Right lobe of liver (tissue), 4 donors: ENCODE data around the gene KAT2B.

ENCODE experiments used
- CTCF ChIP-seq, 4 donors: fragments of 200-600 bp in 3 of 4; fragments of 450-650 bp in 1 of 4; IDR thresholded peaks; one replicate each; pipeline versions ENCODE4 v1.5.1 to v1.8.0; 2016 to 2022; ENCODE audit warnings: antibody characterized with exemption in 4 of 4, mild to moderate bottlenecking in 2 of 4
- POLR2A ChIP-seq: fragments of 450-650 bp; IDR thresholded peaks from one replicate; pipeline ENCODE4 v1.6.1; 2017; ENCODE audit warnings: antibody characterized with exemption, mild to moderate bottlenecking
- donor health status: DM: no; HTN: no; CAD: no.
- donor health status: DM: no; HTN: no; CAD: no.
- donor health status: DM: no; HTN: yes; CAD: no.

GRCh38 chr3:20046556-20046955 lies 6.3 kb downstream of the KAT2B start:
- TF ChIP-seq POLR2A (no peak), CTCF (IDR thresholded peaks at IDR 0.05) (no peak)
